ENCODE results near the gene SAMHD1.
A peak's percentile ranks its signal among the peaks of the same experiment; 100 is the strongest.
"Not testable (repeated sequence)": the region's sequence is repeated elsewhere in the genome, so short reads cannot be mapped to it uniquely, and the experiment has no call there.

Gene SAMHD1

GRCh38 chr20:36906086-36906485, 45.4 kb downstream of the SAMHD1 start:
- peak; percentile 14 for DNase-seq

DNA sequence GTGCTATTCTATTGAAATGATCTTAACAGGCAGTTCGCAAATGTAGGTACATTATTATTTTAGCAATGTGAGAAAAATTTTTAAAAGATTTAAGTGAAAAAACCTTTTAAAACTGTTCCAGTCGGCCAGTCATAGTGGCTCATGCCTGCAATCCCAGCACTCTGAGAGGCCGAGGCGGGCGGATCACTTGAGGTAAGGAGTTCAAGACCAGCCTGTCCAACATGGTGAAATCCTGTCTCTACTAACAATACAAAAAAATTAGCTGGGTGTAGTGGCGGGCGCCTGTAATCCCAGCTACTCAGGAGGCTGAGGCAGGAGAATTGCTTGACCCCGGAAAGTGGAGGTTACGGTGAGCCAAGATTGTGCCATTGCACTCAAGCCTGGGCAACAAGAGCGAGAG, 45.9 kb downstream of the SAMHD1 start:
- DNase-seq: peak; percentile 14

DNA sequence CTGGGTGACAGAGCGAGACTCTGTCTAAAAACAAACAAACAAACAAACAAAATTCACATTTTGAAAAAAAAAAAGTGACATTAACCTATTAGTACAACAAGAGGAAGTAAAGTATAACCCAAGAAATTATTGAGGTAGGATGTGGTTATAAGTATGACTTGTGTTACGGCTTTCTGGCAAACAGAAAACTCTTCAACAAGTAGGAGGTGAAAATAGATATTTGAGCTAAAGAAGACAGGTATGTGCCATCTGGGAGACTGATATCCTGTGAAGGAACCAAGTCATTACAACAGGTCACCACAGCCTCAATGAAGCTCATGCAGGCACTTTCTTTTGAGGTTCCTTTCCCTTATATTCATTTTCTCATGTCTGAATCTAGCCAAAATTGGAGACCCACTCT, 46.8 kb downstream of the SAMHD1 start:
- no peak for DNase-seq

- DNase-seq: no peak
Observed at GRCh38 chr20:36895036-36895435, 56.5 kb downstream of the SAMHD1 start.

DNA sequence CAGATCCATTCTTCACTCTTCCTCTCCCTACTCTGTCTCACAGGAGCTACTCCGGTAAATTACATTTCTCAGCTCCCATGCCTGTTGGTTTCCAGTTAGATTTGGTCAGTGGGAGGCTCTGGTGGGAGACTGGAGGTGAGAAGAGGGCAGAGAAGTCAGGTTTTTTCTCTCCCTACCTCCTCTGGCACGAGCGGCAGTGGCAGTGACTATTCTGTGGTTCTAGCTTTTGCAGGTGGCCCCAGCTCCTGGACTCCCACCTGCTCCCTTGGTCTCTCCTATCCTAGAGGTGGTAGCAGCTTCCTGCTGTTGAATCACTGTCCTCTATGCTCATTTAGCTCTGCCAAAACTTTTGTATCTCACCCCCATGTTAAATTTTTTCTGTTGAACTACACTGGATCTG, 57.7 kb downstream of the SAMHD1 start:
- no peak for DNase-seq

DNA sequence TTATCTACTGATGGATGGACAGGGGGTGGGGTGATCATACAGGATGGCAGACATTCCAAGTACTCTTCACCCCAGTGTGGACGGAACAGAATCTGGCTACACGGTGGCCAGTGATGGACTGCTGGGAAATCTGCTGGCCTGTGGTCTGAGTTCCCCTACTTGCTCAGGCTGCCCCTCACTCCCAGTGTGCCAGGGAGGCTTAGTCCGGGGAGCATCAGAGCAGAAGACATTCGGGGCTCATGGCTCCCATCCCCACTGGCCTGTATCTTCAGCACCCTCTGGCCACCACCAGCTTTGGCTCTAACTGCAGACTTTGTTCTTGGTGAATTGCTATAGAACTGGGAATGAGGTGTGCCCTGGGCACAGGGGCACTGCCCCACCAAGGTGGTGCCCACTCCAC, 60.3 kb downstream of the SAMHD1 start:
- no peak for DNase-seq

DNA sequence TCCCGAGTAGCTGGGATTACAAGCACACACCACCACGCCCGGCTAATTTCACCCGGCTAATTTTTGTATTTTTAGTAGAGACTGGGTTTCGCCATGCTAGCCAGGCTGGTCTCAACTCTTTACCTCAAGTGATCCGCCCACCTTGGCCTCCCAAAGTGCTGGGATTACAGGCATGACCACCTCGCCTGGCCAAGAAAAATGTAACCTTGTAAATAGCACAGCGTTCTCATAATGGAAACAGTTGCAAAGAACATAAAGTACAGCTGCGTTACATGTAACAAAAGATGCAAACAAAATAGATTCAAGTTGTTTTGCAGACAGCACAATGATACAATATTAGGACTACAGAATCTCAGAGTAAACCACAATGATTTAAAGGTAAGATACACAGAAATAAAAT, 60.9 kb downstream of the SAMHD1 start:
- no peak for DNase-seq

- no peak for DNase-seq
Observed at GRCh38 chr20:36888880-36889516, 62.5 kb downstream of the SAMHD1 start.

GRCh38 chr20:36887752-36888090, 63.8 kb downstream of the SAMHD1 start:
- no peak for DNase-seq

- DNase-seq: peak; percentile 93
Observed at GRCh38 chr20:36886859-36887751, 64.4 kb downstream of the SAMHD1 start.

- DNase-seq: no peak
Observed at GRCh38 chr20:36885356-36885755, 66.2 kb downstream of the SAMHD1 start.

- DNase-seq: no peak
Observed at GRCh38 chr20:36883977-36884535, 67.5 kb downstream of the SAMHD1 start.

- DNase-seq: no peak
Observed at GRCh38 chr20:36881888-36882287, 69.6 kb downstream of the SAMHD1 start.

DNA sequence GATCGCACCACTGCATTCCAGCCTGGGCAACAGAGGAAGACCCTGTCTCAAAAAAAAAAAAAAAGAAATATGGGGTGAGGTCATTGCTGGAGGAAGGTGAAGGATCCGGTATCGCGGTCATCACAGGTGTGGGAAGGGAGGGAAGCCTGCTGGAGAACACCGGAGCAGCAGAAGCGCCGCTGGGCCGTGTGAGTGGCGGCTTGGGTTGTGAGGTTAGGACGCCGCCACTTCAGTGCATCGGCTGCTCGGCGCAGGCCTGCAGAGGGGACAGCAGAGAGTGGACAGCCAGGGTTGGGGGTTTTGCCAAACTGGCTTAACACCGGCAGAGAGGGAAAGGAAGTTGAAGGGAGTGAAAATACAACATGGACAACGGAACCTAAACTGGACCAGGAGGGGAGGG, 70.2 kb downstream of the SAMHD1 start:
- no peak for DNase-seq

- no peak for DNase-seq
Observed at GRCh38 chr20:36880741-36881250, 70.7 kb downstream of the SAMHD1 start.

DNA sequence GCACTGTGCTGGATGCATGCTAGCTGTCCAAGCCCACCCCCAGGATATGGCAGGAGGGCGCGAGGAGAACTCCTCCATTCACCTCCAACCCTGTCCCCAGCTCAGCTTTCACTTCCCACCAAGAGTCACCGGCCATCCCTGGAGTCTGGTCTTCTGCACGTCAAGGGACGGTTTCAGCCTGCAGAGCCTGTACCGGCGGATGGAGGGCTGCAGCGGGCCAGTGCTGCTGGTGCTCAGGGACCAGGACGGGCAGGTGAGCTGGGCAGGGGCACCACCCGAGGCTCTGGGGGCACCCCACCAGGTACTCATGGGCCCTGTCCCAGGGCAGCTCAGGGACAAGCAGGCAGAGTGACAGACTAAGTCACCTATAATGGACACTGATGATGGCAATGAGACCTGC, 72.6 kb downstream of the SAMHD1 start:
- no peak for DNase-seq

- DNase-seq: no peak
Observed at GRCh38 chr20:36876473-36876833, 75.1 kb downstream of the SAMHD1 start.

DNA sequence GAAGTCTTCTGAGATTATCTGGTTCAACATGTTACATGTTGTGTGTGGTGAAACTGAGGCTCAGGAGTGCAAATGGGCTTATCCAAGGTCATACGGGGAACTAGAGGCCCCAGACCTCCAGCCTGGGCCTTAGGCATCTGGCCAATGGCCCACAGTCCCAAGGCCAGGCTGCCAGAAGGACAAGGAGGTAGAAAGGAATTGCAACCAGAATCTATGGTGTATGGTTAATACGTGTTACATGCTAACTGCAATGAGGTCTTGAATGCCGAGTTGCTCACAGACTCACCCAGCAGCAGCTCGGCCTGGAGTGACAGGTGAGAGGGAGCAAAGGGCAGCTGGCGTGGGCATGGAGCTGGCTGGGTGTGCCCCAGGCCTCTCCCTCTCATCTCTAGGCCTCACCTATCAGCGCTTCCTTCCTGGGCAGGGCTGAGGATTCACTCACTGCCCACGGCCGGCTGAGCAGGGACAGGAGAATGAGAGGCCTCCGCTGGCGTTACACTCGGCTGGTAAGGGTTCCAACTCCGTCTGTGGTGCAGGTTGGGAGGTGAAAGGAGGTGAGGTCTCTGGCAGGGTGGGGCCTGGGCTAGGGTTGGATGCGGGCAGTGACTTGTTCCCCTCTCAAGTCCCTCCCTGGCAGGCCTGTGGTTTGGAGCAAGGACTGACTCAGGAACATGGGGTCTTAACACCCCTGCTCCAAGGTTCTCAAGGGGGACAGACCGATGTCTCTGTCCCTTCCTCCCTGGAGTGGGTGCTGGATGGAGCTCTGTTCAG, 75.6 kb downstream of the SAMHD1 start, which contains the start of gene TLDC2:
Gene TLDC2, plus strand, starts transcription at position 437 of the 771 bp plus-strand sequence. Its CDS starts 37 bp downstream, at position 474.
- no peak for DNase-seq

DNA sequence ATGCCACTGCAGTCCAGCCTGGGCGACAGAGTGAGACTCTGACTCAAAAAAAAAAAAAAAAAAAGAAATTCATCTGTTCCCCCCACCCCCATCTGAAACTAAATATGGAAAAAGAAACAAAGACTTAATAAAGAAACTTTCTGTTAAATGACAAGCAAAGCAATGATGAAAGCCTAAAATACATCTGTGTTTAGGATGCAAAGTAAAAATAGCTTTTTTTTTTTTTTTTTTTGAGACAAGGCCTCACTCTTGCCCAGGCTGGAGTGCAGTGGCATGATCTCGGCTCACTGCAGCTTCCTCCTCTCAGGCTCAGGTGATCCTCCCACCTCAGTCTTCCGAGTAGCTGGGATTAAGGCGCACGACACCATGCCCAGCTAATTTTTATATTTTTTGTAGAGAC, 76.4 kb downstream of the SAMHD1 start:
- not testable (repeated sequence) for DNase-seq

GRCh38 chr20:36873498-36874189, 77.9 kb downstream of the SAMHD1 start:
- DNase-seq: no peak

DNA sequence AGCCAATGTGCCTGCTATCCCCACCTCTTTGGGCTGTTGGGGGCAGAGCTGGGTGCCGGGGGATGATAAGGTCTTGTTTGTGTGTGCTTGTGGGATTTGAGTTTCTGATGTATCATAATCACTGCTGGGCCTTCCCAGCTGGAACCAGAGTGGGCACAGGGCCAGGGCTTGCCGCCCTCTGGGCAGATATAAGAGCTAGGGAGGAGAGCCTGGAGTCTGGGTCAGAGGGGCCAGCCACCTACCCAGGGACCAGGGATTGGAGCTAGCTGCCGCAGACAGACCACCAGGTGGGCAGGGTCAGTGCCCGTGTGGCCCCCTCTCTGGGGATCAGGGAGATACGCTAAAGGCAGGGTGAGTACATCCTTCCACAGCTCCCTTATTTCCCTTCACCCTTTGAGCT, 78.7 kb downstream of the SAMHD1 start:
- DNase-seq: no peak
